Measurements from ENCODE around the gene USP15. TPM values are rescaled to one million over a fixed set of nuclear protein-coding genes. Genes with fewer than 3 reads are reported as not detected.
A peak's percentile ranks its signal among the peaks of the same experiment; 100 is the strongest.

The USP15 gene
- total RNA-seq = 100 to 1,000 TPM; 137 to 256 (median 138) TPM
- total RNA-seq (2013) = 205 TPM
- total RNA-seq = 152 to 374 (median 225) reads per million in 29 experiments

GRCh38 chr12:62259993-62260732, at the start of gene USP15:
Gene USP15, plus strand, starts transcription at chr12:62260404. Its CDS starts 11 bp downstream, at chr12:62260415.
- peaks cover 15% of the 10 kb centered on the region for H3K36me3 Mint-ChIP-seq
- peaks cover 56 to 67% (median 58%) of the 10 kb centered on the region in 3 donors for H3K4me1 Mint-ChIP-seq
- Histone ChIP-seq H3K9me3 (no peaks in the 10 kb centered on the region), H3K36me3 (ENCODE audit: control insufficient read depth in 2 of 2, extremely low read depth in 1 of 2, insufficient read depth in 1 of 2, low read length in 1 of 2) (no peaks in the 10 kb centered on the region), H3K4me3 (ENCODE audit: control insufficient read depth in 1 of 2, extremely low read depth in 1 of 2, low read length in 1 of 2) (peak within 1 kb of the TSS; percentile 82 to 98), H3K27me3 (replicated peaks in 1 of 2; ENCODE audit: control insufficient read depth in 2 of 2, extremely low read depth in 1 of 2, insufficient read depth in 2 of 2, low read length in 1 of 2) (no peaks in the 10 kb centered on the region), H3K4me1 (ENCODE audit: control insufficient read depth in 1 of 2, extremely low read depth in 1 of 2, insufficient read depth in 2 of 2, low read length in 2 of 2) (peaks cover 10 to 47% of the 10 kb centered on the region in 2 experiments), H3K27ac (ENCODE audit: low read length) (peak within 1 kb of the TSS; percentile 94)
- ChIA-PET CTCF (interaction anchor here in 1 of 2 donors (1.3 to 1.4 kb wide), 3 partner anchors 50 to 57 kb away, joined by 4 to 5 read pairs (median 4); no protein-coding TSS in a partner anchor), POLR2A (interaction anchor here (0.6 to 1.0 kb wide), 4 partner anchors 8 to 344 kb away, joined by 3 to 4 read pairs (median 3); partner anchors contain the start of gene MON2 (in 1 of the 2))
- DNase-seq (peak; percentile 87 to 98 (median 93)), ATAC-seq (replicated peaks in 1 of 4) (peak; percentile 76 to 88 (median 78))
- H3K27ac Mint-ChIP-seq = peak within 1 kb of the TSS; percentile 97 to 99
- no peaks in the 10 kb centered on the region for H3K9me3 Mint-ChIP-seq
- 0% methylated on average over 57 of the region's 61 CpGs for WGBS (ENCODE audit: insufficient coverage)
- no peaks in the 10 kb centered on the region for H3K27me3 Mint-ChIP-seq
- peak within 1 kb of the TSS; percentile 90 to 98 (median 94) for H3K4me3 Mint-ChIP-seq

DNA sequence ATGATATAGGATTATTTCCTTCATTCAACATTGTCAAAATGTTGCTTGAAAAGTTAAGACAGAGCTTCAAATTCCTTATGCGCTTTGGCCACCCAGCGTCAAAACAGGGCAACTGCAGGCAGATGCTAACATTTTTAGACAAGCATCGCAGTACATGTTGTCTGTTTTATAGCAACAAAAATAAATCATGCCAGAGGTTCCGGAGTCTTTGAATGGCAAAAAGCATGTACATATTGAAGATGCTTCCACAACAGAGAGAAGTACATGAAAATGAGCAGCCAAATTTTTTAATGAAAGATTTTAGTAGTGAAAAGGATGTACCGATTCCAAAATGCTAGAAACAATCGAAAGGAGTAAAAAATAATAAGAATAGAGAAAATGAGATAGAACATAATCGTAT, 49.8 kb upstream of the USP15 start:
- Histone ChIP-seq H3K4me3 (ENCODE audit: control insufficient read depth in 1 of 2, extremely low read depth in 1 of 2, low read length in 1 of 2) (no peak overlapping the region), H3K9me3 (no peaks in the 10 kb centered on the region), H3K36me3 (ENCODE audit: control insufficient read depth in 2 of 2, extremely low read depth in 1 of 2, insufficient read depth in 1 of 2, low read length in 1 of 2) (no peaks in the 10 kb centered on the region), H3K27me3 (replicated peaks in 1 of 2; ENCODE audit: control insufficient read depth in 2 of 2, extremely low read depth in 1 of 2, insufficient read depth in 2 of 2, low read length in 1 of 2) (peaks cover 0 to 5% of the 10 kb centered on the region in 2 experiments), H3K27ac (ENCODE audit: low read length) (no peak overlapping the region), H3K4me1 (ENCODE audit: control insufficient read depth in 1 of 2, extremely low read depth in 1 of 2, insufficient read depth in 2 of 2, low read length in 2 of 2) (peaks cover 0 to 15% of the 10 kb centered on the region in 2 experiments)
- Mint-ChIP-seq H3K4me3 (peak overlapping the region in 1 of 3 donors; percentile 31), H3K4me1 (peaks cover 18 to 27% (median 19%) of the 10 kb centered on the region in 3 donors), H3K36me3 (no peaks in the 10 kb centered on the region), H3K9me3 (no peaks in the 10 kb centered on the region), H3K27me3 (peaks cover 0 to 5% of the 10 kb centered on the region in 2 donors), H3K27ac (no peak overlapping the region)
- DNase-seq = peak in 21 of 35 experiments; percentile 8 to 60 (median 24)
- peak in 2 of 4 experiments; percentile 49 to 61 for ATAC-seq (replicated peaks in 1 of 4)
- WGBS (ENCODE audit: insufficient coverage) = 29% methylated on average over 4 of the region's 7 CpGs
- ChIA-PET CTCF (interaction anchor here (0.6 to 1.6 kb wide), 6 partner anchors 8 to 340 kb away, joined by 3 to 11 read pairs (median 5); partner anchors contain the start of gene USP15 (in 1 of the 2)), POLR2A (interaction anchor here in 1 of 2 donors (0.6 to 0.7 kb wide), 2 partner anchors 798 to 1294 kb away, joined by 3 to 5 read pairs; no protein-coding TSS in a partner anchor)

- no peaks in the 10 kb centered on the region for H3K36me3 Mint-ChIP-seq
- POLR2A ChIA-PET = no interaction called here
Measured at GRCh38 chr12:62211510-62211909, 48.7 kb upstream of the USP15 start.

DNA sequence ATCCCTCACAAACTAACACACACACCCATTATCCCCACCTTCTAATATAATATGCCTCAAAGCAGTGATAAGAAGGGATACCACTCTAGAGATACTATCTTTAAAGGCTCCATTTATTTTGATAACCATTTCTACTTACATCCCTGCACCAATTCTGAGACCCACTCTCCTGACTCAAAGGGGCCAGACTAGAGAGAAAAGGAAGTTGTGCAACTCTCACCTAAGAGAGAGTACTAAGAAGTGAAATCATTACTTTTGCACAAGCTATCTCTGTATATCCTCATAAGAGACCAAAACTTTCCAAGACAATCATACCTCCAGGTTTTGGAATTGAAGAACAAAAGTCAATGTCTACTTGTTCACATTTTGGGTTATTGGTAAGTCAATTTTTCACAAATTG, 45.4 kb upstream of the USP15 start:
- Mint-ChIP-seq H3K27ac (peak overlapping the region; percentile 83), H3K4me1 (peaks cover 29 to 32% (median 31%) of the 10 kb centered on the region in 3 donors), H3K36me3 (no peaks in the 10 kb centered on the region), H3K4me3 (peak overlapping the region in 2 of 3 donors; percentile 25 to 62), H3K9me3 (no peaks in the 10 kb centered on the region), H3K27me3 (no peaks in the 10 kb centered on the region)
- no peaks in the 10 kb centered on the region for H3K9me3 ChIP-seq
- H3K4me1 ChIP-seq (ENCODE audit: control insufficient read depth in 1 of 2, extremely low read depth in 1 of 2, insufficient read depth in 2 of 2, low read length in 2 of 2) = peaks cover 3 to 19% of the 10 kb centered on the region in 2 experiments
- H3K27ac ChIP-seq (ENCODE audit: low read length) = no peak overlapping the region
- DNase-seq (no peak), ATAC-seq (replicated peaks in 1 of 4) (peak in 3 of 4 experiments; percentile 35 to 54 (median 49))
- no peaks in the 10 kb centered on the region for H3K27me3 ChIP-seq (replicated peaks in 1 of 2; ENCODE audit: control insufficient read depth in 2 of 2, extremely low read depth in 1 of 2, insufficient read depth in 2 of 2, low read length in 1 of 2)
- H3K36me3 ChIP-seq (ENCODE audit: control insufficient read depth in 2 of 2, extremely low read depth in 1 of 2, insufficient read depth in 1 of 2, low read length in 1 of 2) = no peaks in the 10 kb centered on the region
- H3K4me3 ChIP-seq (ENCODE audit: control insufficient read depth in 1 of 2, extremely low read depth in 1 of 2, low read length in 1 of 2) = no peak overlapping the region
- ChIA-PET POLR2A (no interaction called here), CTCF (no interaction called here)

More at GRCh38 chr12:62211510-62211909, 48.7 kb upstream of the USP15 start:
- Mint-ChIP-seq H3K27ac (no peak overlapping the region), H3K4me1 (peaks cover 28 to 31% (median 29%) of the 10 kb centered on the region in 3 donors), H3K4me3 (no peak overlapping the region), H3K9me3 (no peaks in the 10 kb centered on the region), H3K27me3 (no peaks in the 10 kb centered on the region)
- CTCF ChIA-PET = no interaction called here
- ATAC-seq (replicated peaks in 1 of 4) = no peak
- H3K4me3 ChIP-seq (ENCODE audit: control insufficient read depth in 1 of 2, extremely low read depth in 1 of 2, low read length in 1 of 2) = no peak overlapping the region
- H3K4me1 ChIP-seq (ENCODE audit: control insufficient read depth in 1 of 2, extremely low read depth in 1 of 2, insufficient read depth in 2 of 2, low read length in 2 of 2) = peaks cover 3 to 22% of the 10 kb centered on the region in 2 experiments
- no peaks in the 10 kb centered on the region for H3K9me3 ChIP-seq
- no peak for DNase-seq
- 100% methylated on average over 1 of the region's 4 CpGs for WGBS (ENCODE audit: insufficient coverage)
- no peaks in the 10 kb centered on the region for H3K36me3 ChIP-seq (ENCODE audit: control insufficient read depth in 2 of 2, extremely low read depth in 1 of 2, insufficient read depth in 1 of 2, low read length in 1 of 2)
- no peak overlapping the region for H3K27ac ChIP-seq (ENCODE audit: low read length)
- no peaks in the 10 kb centered on the region for H3K27me3 ChIP-seq (replicated peaks in 1 of 2; ENCODE audit: control insufficient read depth in 2 of 2, extremely low read depth in 1 of 2, insufficient read depth in 2 of 2, low read length in 1 of 2)

DNA sequence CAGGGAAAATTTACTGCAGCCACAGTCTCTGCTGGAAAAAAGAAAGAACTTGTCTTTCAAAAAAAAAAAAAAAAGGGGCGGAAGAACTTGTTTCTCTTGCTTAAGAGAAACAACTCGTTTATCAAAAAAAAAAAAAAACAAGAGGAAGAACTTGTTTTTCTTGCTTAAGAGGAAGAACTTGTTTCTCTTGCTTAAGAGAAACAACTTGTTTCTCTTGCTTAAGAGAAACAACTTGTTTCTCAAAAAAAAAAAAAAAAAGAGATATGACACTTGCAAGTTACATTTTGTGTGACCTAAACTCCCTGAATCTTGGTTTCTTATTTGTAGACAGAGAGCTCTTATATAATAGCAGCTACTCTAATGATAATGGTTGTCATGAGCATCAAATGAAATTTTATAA, 44.7 kb upstream of the USP15 start:
- H3K36me3 Mint-ChIP-seq = no peaks in the 10 kb centered on the region
- Histone ChIP-seq H3K4me1 (ENCODE audit: control insufficient read depth in 1 of 2, extremely low read depth in 1 of 2, insufficient read depth in 2 of 2, low read length in 2 of 2) (peaks cover 3 to 19% of the 10 kb centered on the region in 2 experiments), H3K27me3 (replicated peaks in 1 of 2; ENCODE audit: control insufficient read depth in 2 of 2, extremely low read depth in 1 of 2, insufficient read depth in 2 of 2, low read length in 1 of 2) (no peaks in the 10 kb centered on the region), H3K27ac (ENCODE audit: low read length) (peak overlapping the region; percentile 11), H3K4me3 (ENCODE audit: control insufficient read depth in 1 of 2, extremely low read depth in 1 of 2, low read length in 1 of 2) (no peak overlapping the region), H3K36me3 (ENCODE audit: control insufficient read depth in 2 of 2, extremely low read depth in 1 of 2, insufficient read depth in 1 of 2, low read length in 1 of 2) (no peaks in the 10 kb centered on the region), H3K9me3 (no peaks in the 10 kb centered on the region)
- peak in 1 of 4 experiments; percentile 29 for ATAC-seq (replicated peaks in 1 of 4)
- no peak for DNase-seq
- H3K9me3 Mint-ChIP-seq = no peaks in the 10 kb centered on the region
- peak overlapping the region; percentile 83 for H3K27ac Mint-ChIP-seq
- H3K27me3 Mint-ChIP-seq = no peaks in the 10 kb centered on the region
- peak overlapping the region; percentile 25 to 62 (median 31) for H3K4me3 Mint-ChIP-seq
- ChIA-PET CTCF (interaction anchor here (0.6 to 0.7 kb wide), 2 partner anchors 114 to 147 kb away, joined by 3 to 7 read pairs; no protein-coding TSS in a partner anchor), POLR2A (no interaction called here)
- H3K4me1 Mint-ChIP-seq = peaks cover 25 to 29% (median 27%) of the 10 kb centered on the region in 3 donors
- no CpG with 5 or more reads among the region's 2 CpGs for WGBS (ENCODE audit: insufficient coverage)

- Histone ChIP-seq H3K36me3 (ENCODE audit: control insufficient read depth in 2 of 2, extremely low read depth in 1 of 2, insufficient read depth in 1 of 2, low read length in 1 of 2) (no peaks in the 10 kb centered on the region), H3K27ac (ENCODE audit: low read length) (no peak overlapping the region), H3K27me3 (replicated peaks in 1 of 2; ENCODE audit: control insufficient read depth in 2 of 2, extremely low read depth in 1 of 2, insufficient read depth in 2 of 2, low read length in 1 of 2) (no peaks in the 10 kb centered on the region), H3K4me1 (ENCODE audit: control insufficient read depth in 1 of 2, extremely low read depth in 1 of 2, insufficient read depth in 2 of 2, low read length in 2 of 2) (peaks cover 3 to 19% of the 10 kb centered on the region in 2 experiments), H3K4me3 (ENCODE audit: control insufficient read depth in 1 of 2, extremely low read depth in 1 of 2, low read length in 1 of 2) (no peak overlapping the region), H3K9me3 (no peaks in the 10 kb centered on the region)
- H3K9me3 Mint-ChIP-seq = no peaks in the 10 kb centered on the region
- POLR2A ChIA-PET = no interaction called here
- ATAC-seq (replicated peaks in 1 of 4) (no peak), DNase-seq (no peak)
- H3K4me1 Mint-ChIP-seq = peaks cover 24 to 28% (median 25%) of the 10 kb centered on the region in 3 donors
- H3K27me3 Mint-ChIP-seq = no peaks in the 10 kb centered on the region
- H3K27ac Mint-ChIP-seq = peak overlapping the region in 1 of 2 donors; percentile 4
- 90% methylated on average over 1 of the region's 6 CpGs for WGBS (ENCODE audit: insufficient coverage)
- H3K4me3 Mint-ChIP-seq = no peak overlapping the region
- CTCF ChIA-PET = interaction anchor here in 1 of 2 donors (0.8 kb wide), 1 partner anchor 94 kb away, joined by 5 read pairs; no protein-coding TSS in a partner anchor
- no peaks in the 10 kb centered on the region for H3K36me3 Mint-ChIP-seq
Measured at GRCh38 chr12:62217466-62218194, 42.6 kb upstream of the USP15 start.
